Inflammatory macrophage (primary cell): ENCODE data around the gene DNAJC7.
"Not testable (repeated sequence)": the region's sequence is repeated elsewhere in the genome, so short reads cannot be mapped to it uniquely, and the experiment has no call there.

ENCODE experiments used
- DNase-seq, 2 donors: peaks; one replicate each; pipeline ENCODE4 v3.0.0-alpha.2; 2020 to 2022

The DNAJC7 gene

DNA sequence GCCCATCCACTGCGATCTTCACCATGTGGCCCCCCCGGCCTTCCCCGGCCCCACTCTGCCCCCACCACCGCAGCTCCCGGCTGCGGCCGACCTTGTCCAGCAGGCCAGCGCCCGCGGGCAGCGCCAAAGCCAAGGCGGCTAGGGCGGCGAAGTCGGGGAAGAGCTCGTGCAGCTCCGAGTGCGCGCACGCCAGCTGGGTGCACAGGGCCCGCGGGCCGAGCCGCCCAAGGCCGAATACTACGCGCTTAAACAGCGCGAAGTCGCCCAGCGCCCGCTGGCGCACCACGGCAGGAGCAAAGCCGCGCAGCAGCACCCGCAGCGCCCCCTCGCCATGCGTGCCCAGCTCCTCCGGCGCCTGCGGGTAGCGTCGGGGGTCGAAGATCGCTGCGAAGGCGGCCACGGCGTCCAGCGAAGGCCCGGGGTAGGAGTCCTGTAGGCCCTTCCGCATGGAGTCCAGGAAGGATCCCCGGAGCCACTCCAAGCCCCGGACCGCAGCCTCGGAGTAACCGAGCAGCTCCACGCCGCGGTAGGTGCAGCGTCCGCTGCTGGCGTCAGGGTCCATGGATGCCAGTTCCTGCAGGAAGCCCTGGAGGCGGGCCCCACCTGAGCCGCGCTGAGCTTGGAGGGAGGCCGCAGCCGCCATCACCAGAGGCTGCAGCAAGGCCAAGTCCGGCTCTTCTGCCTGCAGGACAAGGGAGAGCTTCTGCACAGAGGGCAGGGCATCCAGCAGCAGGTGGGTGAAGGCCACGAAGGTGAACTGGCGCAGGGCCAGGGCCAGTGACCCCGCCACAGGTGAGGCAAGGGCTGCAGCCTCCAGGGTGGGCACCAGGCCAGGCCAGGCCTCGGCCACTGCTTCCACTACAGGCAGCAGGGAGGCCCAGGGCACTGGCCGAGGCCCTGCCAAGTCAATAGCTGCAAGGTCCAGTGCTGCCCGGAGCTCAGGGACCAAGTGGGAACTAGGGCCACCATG lies 22.8 kb upstream of the DNAJC7 start:
- DNase-seq: no peak

DNA sequence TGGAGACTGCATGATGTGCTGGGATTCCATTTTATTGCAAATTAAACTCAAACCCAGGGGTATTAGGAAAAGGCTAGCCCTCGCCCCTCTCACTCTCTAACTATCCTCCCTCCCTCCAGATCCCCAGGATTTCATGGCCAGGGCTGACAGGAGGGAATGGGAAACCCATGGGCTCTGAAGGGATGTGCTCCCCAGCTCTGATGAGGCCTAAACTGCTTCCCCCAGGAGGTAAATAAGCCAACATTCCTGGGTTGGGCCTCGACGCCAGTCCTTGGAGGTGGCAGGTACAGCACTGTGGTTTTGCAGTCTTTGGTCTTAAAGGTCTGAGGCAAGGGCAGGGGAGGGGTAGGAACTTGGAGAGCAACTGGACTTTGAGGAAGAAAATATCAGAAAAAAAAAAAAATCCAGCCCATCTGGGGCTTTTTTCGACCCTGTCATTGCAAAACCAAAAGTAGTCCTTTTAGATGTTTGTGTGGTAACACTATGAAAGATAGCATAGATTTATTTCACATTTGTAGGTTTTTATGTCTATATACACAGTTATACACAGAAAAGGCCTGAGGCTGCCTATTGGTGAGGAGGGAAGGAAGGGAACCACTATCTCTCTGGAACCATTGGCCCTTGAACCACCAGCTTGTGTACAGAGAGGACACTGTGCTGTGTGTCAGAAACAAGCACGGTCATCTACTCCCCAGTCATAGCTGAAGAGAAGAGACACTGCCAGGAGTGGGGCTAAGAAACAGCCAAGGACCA lies 21.2 kb upstream of the DNAJC7 start:
- DNase-seq: no peak

DNA sequence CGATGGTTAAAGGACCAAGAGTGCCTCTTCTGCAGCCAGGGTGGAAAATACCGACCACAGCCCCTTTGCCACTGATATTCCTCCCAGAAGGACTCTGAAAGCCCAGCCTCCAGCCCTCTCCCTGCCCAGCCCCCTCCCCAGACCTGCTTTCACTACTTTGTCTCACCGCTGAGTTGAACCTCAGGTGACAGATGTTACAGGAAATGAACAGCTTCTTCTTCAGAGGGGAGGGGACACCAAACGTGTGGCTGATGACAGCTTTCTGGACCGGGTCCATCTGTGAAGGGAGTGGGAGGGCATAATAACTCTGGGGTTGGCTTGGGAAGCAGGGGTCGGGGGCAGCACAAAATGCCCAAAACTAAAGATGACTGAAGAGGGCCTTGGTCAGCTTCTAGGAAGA lies 16.8 kb upstream of the DNAJC7 start:
- no peak for DNase-seq

DNA sequence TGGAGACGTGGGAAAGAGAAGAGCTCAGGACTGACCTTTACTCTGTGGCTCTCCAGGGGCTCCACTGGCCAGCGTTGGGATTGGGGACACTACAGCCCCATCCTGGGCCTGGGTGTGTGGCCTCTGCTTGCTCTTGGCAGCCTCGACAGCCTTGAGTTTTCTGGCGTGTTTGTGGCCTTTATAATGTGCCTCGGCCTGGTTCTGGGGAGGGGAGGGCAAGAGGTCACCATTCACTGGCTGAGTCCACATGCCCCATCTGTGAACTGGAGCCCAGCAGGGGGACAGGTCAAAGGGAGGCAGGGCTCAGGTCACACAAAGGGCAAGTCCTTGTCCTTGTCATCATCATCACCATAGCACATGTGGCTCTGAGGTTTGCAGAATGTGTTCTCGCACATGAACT lies 14.3 kb upstream of the DNAJC7 start:
- DNase-seq: no peak

DNA sequence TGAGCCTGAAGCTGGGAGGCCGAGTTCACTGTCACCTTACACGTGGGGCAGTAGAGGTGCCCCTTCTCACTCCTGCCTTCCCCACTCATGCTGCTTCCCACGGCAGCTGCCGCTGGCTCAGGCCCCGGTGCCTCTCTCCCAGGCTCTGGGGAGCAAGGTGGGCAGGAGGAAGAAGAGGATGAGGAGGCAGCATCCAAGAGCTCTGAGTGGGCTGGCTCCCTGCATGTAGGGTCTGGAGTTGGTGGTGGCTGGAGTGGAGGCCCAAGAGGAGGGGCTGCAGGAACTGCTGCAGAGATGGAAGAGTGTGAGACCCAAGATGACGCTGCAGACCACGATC lies 11.5 kb upstream of the DNAJC7 start:
- no peak for DNase-seq

DNA sequence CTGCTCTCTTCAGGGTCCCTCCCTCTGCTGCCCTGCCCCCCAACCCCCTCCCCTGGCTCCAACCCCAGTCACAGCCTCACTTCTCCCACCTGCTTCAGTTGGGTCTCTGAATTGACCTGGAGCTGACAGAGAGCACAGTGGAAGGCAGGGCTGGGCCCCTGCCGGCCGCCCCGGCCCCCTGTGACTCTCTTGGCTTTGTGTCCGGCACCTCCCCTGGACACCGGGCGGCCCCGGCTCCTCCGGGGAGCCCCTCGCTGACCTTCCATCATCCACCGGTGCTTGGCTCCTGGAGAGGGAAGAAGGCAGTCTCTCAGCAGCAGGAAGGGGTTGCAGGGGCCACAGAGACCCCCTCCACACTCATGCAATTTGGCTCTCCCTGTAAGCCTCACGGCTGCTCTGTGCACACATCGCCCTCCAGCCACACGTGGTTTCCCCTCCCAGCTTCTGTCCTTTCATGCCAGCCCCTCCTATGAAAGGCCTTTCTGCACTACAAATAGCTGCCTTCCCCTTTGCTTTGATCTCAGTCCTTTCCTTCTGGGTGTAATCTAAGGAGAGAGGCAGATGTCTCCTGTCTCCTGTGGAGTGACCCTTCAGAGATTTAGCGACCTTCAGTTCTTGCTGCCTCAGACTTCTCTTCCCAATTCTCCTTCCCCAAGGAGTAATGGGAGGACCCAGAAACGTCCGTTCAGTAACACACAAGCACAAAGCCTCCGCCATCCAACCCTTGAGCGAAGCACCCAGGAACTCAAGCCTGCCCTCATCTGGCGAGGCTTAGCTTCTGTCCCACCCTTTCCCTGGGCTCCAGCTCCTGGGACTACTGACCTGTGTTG lies 10.9 kb upstream of the DNAJC7 start:
- peak in 1 of 2 donors; percentile 41 for DNase-seq

DNA sequence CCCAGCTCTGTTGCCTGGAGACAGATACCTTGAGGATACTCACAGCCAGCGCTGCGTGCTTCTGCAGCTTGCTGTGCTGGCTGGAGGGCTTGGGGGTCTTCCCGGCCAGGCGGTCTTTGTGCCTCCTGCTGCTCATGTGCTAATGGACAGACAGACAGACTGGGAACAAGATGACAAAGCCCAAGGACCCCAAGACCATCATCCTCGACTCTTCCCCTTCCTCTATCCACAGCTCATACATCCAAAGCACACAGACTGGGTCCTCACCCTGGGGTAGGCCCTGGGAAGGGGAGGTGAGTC lies 10.3 kb upstream of the DNAJC7 start:
- no peak for DNase-seq

DNA sequence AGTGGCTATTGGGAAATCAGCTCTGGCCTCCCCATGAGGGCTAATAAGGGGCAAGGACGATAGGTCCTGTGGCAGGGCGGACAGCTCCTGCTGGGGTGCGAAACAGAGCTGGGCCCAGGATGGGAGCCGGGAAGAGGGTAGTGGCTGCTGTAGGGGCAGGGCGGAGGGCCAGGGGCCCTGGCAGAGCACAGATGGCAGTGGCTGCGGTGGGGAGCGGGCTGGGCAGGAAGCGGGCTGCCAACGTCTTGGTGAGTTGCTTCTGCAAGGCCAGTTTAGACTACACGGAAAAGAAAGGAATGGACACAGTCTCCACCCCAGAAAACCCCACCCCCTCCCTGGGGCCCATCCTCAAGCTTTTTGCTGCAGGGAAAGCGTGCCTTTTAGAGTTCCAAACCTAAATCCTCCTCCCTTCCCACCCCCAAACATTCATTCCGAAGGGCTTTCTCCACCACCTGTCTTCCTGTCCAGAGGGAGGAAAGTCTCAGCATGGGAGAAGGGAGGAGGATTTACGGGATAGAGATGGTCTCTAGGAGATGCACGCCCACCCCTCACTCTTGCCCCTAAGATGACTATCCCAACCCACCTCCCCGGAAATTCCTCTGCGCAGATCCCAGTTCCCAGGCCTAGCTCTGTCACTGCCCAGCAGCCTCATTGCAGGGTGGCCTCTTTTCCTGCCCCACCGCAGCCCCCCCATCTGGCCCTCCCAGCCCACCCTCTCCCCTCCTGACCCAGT lies 9.8 kb upstream of the DNAJC7 start:
- DNase-seq: no peak

DNA sequence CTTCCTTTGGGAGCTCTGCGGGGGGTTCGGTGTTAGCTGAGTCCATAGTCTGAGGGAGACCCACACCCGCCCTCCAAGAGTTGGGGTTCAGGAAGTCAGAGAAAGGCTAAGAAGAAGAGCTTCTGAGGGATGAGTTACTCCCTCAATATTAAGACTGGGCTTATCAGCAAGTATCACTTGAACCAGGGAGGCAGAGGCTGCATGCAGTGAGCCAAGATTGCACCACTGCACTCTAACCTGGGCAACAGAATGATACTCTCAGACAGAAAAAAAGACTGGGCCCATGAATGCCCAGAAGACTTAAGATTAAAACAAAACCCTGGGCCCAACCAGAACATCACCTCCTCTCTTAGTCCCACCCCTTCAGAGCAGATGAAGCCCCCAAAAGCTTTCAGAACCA lies 8.7 kb upstream of the DNAJC7 start:
- no peak for DNase-seq

DNA sequence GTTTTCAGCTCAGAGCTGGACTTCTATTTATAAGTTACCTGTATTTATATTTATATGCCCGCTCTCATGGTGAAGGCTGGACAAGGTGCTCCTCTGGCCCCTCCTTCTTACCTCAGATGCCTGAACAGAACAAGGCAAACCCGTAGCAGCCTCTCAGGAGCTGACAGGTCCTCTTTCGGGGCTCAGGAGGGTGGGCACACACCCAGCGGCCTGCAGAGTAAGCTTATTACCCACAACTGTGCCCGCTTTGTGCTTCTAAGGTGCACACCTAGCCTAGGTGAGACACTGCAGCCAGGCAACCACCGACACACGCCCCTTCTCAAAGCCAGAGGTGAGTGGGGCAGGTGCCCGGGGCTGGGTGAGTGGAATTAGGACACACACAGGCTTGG lies 7.9 kb upstream of the DNAJC7 start:
- no peak for DNase-seq

DNA sequence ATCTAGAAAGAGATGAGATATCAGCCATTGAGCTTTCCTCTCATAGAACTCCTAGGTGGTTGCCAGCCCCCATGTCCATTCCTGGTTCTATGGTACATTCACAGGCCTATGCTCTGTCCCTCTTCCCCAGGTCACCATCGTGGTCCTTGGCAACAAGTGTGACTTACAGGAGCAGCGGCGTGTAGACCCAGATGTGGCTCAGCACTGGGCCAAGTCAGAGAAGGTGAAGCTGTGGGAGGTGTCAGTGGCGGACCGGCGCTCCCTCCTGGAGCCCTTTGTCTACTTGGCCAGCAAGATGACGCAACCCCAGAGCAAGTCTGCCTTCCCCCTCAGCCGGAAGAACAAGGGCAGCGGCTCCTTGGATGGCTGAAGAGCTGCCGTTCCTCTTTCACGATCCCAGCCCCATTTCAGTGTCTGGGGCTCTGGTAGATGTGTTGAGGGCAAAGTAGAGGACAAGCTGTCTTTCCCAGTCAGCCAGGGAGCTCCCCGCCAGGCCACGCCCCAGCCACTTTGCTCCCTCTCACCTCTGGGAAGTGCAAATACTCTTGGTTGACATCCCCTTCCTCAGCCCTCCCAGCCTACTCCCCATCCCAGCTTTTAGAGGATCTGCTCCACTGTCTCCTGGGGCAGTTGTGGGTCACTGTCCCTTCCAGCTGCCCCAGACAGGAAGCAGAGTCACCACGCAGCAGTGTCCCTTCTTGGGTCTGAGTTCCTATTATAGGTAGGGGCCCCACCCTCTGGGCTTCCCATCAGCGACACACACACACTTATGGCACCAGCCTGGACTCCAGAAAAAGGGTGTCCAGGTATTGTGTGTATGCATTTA lies 6.5 kb upstream of the DNAJC7 start:
- peak; percentile 81 to 89 for DNase-seq

DNA sequence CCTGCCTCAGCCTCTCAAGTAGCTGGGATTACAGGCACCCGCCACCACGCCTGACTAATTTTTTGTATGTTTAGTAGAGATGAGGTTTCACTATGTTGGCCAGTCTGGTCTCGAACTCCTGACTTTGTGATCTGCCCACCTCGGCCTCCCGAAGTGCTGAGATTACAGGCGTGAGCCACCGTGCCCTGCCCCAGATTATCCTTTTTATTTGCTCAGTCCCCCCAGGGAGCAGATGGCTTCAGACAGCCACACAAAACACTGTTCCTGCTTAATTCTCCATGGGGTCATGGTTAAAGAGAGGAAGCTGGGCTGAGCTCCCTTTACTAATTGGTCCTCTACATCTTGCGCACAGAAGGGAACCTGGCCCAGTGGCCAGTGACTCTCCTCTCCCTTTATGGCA lies 3.6 kb upstream of the DNAJC7 start:
- DNase-seq: peak in 1 of 2 donors; percentile 13

DNA sequence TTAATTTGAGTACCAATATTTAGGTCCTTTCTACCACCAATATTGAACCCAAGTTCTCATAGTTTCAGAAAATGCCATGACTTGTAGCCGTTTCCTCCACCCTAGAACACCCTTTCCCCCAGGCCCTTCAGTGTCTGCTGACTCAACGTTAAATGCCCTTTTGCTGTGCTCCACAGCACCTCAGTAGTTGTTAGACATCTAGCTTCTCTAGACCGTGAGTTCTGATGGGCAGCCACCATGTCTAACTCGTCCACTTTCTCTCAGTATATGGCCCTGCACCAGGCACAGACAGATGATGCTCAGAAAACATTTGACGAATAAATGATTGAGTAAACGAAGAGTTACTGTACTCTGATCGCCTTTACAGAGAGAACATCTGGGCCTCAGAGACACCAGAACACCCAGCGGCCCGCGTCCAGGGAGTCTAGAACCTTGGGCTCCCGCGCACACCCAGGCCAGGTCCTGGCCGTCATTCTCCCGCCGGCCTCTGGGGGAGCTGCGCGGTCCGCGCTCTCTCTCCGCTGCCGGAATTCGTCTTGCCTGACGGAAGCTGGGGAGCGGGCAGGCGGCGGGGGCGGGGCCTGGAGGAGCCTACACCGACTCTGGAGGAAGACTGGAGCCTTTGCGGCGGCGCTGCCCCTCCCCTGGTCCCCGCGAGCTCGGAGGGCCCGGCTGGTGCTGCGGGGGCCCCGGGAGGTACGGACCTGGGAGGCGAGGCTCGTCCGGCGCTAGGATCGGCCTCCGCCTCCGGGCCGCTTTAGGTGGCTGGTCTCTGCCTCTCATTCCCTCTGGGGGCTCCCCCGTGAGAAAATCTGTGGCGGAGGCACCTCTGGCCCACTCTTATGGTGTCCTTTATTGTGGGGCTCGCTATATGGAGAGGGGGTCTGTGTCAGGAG lies 2.5 kb upstream of the DNAJC7 start, which contains the start of gene NKIRAS2:
Gene NKIRAS2, plus strand, starts transcription at position 582 of the 896 bp plus-strand sequence. CDS start 1,488 bp downstream, outside the sequence.
- DNase-seq: peak; percentile 92 to 94

DNA sequence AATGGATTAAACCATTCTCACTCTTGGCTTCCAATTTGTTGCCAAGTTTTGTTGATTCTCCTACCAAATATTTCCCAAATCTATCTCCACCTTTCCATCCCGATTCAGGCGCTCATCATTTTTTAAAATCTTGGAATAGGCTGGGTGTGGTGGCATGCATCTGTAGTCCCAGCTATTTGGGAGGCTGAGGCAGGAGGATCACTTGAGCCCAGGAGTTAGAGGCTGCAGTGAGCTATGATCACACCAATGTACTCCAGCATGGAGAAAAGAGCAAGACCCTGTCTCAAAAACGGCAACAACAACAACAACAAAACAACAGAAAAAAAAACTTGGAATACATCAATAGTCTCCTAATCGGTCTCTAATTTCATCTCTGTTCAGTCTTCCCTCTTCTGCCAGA lies 1.7 kb upstream of the DNAJC7 start:
- no peak for DNase-seq

DNA sequence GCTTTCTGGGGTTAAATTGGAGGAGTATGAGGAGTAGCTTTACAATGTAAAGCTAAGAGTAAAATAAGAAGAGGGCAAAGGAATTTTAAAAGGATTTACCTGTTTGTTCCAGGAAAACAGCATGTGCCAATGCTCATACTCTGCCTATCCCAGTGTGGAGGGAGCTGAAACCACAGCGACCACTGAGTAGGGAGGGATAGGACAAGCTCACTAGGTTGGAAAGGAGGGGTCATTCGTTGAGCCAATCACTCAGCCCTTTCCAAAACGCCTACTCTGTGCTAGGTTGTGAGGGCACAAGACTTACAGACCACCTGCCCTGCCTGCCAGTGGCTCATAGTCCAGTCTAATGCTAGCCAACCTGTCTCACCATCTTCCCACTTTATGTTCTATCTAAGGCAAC lies 1.1 kb upstream of the DNAJC7 start:
- DNase-seq: no peak

DNA sequence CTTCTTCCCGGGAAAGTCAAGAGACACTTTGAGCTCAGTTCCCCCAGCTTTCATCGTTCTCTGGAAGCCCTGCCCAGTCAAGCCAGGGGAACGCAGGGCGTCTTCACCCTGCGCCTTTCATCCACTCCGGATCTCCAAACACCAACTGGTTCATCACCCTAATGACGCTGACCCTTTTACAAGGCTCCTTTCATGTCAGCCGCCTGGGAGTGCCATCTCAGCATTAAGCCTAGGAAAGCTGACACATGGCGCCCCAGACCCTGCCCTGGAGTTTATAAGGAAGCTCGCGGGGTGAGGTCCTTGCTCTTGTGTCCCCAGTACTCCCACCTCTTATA lies 594 bp upstream of the DNAJC7 start:
- peak in 1 of 2 donors; percentile 40 for DNase-seq

DNA sequence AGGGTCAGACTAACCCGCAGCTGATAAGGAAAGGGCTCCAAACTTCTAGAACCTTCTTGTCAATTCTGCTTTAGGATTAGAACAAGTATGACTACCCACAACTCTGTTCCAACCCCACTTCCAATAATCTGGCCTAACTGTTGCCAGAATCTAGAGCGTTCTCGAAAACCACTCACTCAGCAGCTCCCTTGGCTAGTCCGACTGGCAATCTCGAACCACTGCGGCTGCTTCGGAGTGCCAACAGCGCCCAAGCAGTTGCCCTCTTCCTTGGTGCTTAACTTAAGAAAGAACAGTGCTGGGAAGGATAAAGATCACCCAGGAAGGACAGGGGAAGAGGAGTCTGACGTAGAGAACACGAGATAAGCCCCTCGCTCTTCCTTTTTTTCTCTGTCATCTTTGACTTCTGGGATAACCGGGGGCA lies 818 bp downstream of the DNAJC7 start:
- peak; percentile 45 to 53 for DNase-seq

DNA sequence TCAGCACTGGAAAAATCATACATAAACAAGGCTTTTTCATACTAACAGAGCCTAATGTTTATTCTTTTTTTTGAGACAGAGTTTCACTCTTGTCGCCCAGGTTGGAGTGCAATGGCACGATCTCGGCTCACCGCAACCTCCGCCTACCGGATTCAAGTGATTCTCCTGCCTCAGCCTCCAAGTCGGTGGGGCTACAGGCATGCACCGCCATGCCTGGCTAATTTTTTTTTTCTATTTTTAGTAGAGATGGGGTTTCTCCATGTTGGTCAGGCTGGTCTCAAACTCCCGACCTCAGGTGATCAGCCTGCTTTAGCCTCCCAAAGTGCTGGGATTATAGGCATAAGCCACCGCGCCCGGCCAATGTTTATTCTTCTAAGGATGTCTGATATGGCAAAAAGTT lies 3.5 kb downstream of the DNAJC7 start:
- not testable (repeated sequence) for DNase-seq

DNA sequence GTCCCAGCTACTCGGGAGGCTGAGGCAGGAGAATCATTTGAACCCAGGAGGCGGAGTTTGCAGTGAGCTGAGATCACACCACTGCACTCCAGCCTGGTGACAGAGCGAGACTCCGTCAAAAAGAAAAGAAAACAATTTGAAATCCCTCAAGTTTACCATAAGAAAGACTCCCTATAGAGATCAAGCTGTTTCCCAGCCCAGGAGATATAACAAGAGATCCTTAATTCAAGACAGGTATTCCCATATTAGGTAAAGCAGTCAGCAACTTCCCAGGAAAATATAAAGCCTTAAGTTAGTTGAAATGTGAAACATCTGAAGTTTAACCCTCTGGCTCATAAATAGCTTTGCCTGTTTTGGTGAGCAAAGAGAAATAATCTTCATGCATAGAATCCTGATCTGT lies 4.9 kb downstream of the DNAJC7 start:
- DNase-seq: not testable (repeated sequence)

DNA sequence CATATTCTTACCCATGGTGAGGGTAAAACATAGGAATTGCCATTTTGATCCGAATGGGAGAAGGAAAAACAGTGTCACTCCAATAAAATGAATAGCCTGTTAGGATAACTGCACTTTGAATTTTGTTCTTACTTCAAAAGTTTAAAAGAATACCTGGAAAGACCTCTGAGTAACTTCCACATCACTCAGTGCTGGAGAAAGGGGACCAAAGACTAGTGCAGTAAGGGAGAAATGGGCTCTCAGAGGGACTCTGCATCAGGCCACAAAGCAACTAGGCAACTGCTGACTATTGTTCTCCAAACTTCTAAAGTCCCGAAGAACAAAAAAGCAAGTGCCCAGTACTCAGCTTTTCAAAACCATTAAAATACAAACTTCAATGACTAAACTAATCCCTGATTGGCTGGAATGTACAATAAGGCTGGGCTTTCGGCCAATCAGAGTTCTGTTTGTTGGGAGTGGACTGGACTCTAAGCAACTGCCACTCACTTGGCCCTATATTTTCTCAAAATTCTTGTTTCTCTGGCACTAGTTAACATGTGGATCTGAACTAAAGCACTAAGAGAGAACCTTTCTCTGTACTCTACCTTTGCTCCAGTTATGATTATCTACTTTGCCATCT lies 6.2 kb downstream of the DNAJC7 start:
- peak; percentile 43 to 66 for DNase-seq
